GM10248 (cell line): Measurements from ENCODE around the gene CDC40.

Source experiments
- CTCF ChIA-PET: fragments of 300-600 bp; sonication (Branson Sonifier 250); formaldehyde crosslinking; extraction: SDS; loops from one replicate; lab custom pipeline; 2021; ENCODE audit warnings: antibody characterized with exemption; lab: Yijun Ruan, JAX
- POLR2A ChIA-PET: fragments of 350-650 bp; sonication (Branson Sonifier 250); formaldehyde crosslinking; extraction: SDS; loops from one replicate; lab custom pipeline; 2020; ENCODE audit warnings: antibody characterized with exemption; lab: Yijun Ruan, JAX
- DNase-seq: peaks from one replicate; pipeline ENCODE4 v3.0.0; 2012; ENCODE audit errors: extremely low spot score
- CTCF ChIP-seq: IDR thresholded peaks from 2 replicates; pipeline ENCODE4 v1.5.1; 2012; ENCODE audit warnings: mild to moderate bottlenecking, low read depth; ENCODE audit errors: extremely low read depth, missing control alignments, control extremely low read depth

Gene CDC40

DNA sequence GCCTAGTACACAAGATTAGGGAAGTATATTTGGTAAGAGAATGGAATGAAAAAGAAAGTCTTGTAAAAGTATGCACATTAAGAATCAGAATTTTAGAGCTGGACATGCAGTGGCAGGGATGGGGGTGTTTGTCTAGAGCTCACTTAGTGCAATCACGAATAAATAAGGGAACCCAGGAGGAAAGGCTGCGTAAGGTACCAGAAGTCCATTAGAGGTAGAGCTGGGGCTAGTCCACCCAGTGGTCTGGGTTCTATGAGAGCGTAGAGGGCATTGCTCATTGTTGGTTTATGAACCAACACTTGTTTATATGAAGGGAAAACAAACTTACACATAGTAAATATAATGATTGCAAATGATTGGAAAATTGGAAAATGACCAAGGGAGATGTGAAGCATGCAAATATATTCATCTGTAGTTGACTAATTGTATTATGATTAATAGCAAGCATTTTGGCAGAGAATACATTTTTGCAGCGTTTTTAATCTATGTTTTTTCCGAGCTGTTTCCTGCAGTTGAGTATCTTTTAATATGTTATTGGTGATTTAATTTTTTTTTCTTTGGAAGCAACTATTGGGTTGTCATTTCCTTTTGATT lies 3.2 kb downstream of the CDC40 start:
- no peak for TF ChIP-seq CTCF
- CTCF ChIA-PET: interaction anchor here (1.7 to 2.7 kb wide), 2 partner anchors 23 to 43 kb away, joined by 3 to 10 read pairs; no protein-coding TSS in a partner anchor
- POLR2A ChIA-PET: no interaction called here
- no peak for DNase-seq

DNA sequence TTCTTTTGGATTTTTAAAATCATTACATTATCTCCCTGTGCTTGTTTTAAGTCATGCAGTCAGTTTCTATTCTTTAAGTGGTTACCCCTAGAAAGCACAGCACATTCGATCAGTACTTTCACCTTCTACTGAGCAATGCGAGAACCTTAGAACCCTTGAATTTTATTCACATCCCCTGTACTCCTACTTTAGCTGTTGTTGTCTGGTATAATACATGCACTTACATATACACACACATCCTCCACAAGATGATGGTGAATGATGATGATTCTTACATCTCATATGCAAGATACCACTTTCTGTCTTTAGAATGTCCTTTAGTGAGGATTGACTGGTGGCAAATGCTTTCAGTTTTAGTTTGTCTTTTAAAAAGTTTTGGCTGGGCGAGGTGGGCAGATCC lies 5.7 kb downstream of the CDC40 start:
- TF ChIP-seq CTCF: no peak
- ChIA-PET CTCF (interaction anchor here (0.8 to 1.3 kb wide), 4 partner anchors 11 to 60 kb away, joined by 3 to 6 read pairs (median 4); no protein-coding TSS in a partner anchor), POLR2A (no interaction called here)
- peak; percentile 35 for DNase-seq

DNA sequence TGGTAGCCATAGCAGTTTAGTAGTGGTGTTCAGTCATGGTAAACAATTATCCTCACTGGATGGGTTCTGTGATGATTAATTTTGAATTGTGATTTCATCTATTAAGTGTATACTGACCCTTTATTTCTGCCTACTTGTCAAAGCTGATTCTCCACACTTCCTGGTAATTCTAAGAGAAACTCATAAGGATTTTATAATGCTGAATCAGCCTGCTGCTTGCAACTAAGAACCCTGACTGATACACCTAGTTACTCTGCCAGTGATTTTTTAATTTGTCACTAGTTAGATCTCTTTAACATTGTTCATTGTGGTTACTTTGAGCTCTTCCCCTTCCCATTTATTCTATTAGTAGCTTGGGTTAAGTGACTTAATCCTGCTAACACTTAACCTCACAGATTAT lies 8.6 kb downstream of the CDC40 start:
- DNase-seq: no peak
- TF ChIP-seq CTCF: no peak
- ChIA-PET POLR2A (no interaction called here), CTCF (interaction anchor here (1.5 to 2.1 kb wide), 3 partner anchors 9 to 10 kb away, joined by 5 to 6 read pairs (median 6); partner anchors contain the start of gene CDC40)

DNA sequence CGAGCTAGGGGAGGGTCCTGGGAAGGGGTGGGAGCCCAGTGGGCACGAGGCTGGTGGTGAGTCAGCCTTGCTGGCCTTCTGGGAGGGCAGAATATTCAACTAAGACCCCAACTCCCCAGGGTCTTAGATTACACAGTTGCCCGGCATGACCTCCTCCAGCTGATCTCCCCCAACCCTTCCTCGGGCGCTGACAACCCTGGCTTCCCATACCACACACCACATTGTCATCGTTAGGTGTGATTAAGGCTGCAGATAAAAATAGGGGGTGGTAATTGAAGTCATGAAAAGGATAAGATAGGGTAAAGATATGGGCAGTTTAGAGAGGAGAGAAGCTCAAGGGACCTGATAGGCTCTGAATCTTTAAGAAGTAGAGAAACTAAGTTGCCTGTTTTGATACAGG lies 10.5 kb downstream of the CDC40 start:
- ChIA-PET CTCF (no interaction called here), POLR2A (no interaction called here)
- no peak for DNase-seq
- TF ChIP-seq CTCF: no peak

DNA sequence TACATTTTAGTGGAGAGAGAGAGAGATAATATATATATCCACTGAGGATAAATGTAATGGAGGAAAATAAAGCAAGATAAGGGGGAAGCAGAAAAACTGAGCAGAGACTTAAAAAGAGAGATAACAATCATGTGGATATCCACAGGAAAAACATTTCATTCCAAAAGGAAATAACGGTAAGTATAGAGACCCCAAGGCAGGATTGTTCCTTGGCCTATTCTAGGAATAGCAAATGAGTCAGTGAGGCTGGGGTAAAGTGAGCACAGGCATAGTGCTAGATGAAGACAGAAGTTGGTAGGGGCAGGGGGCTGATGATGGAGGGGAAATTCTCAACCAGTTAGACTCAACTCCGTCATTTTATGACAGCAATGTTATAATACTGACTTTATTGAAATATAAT lies 11.2 kb downstream of the CDC40 start:
- POLR2A ChIA-PET: no interaction called here
- CTCF ChIA-PET: no interaction called here

GRCh38 chr6:110195639-110196038 lies 15.4 kb downstream of the CDC40 start:
- POLR2A ChIA-PET: no interaction called here
- no peak for DNase-seq
- TF ChIP-seq CTCF: no peak
- CTCF ChIA-PET: interaction anchor here (1.7 to 3.8 kb wide), 3 partner anchors 10 to 16 kb away, joined by 3 to 11 read pairs (median 4); partner anchors contain the start of genes CDC40 and WASF1

More for the DNA sequence above, 11.2 kb downstream of the CDC40 start:
- DNase-seq: no peak
- no peak for TF ChIP-seq CTCF
